ENCODE results near the gene TMEM92. TPM values are rescaled to one million over a fixed set of nuclear protein-coding genes. Genes with fewer than 3 reads are reported as not detected.
A peak's percentile ranks its signal among the peaks of the same experiment; 100 is the strongest.

The TMEM92 gene
- total RNA-seq, 2 donors from 2014 or later, result 34.3 to 35.8 TPM

DNA sequence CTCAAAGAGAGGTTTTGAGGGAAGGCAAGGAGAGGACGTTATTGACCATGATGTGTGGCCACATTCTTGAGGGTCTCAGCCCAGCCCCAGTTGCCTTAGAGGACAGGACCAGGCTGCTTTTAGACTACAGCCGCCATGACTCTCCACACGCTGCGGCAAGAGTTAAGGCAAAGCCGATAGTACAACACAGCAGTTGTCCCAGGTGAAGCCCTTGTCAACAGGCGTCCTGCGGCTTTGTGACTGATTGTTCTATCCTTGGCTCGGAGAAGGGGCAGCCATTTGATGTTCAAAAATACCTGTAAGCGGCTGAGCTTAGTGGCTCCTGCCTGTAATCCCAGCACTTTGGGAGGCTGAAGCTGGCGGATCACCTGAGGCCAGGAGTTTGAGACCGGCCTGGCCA lies 28.8 kb downstream of the TMEM92 start:
- no peaks in the 10 kb centered on the region for H3K27me3 Mint-ChIP-seq (ENCODE audit: insufficient read depth)
- 65 to 80% methylated on average over 8 to 11 of the region's 11 CpGs for WGBS, 2 experiments (ENCODE audit: insufficient coverage in 1 of 2, insufficient read length in 1 of 2)
- H3K27me3 ChIP-seq (ENCODE audit: control insufficient read depth, insufficient read depth, low read length, poor library complexity, severe bottlenecking), result no peaks in the 10 kb centered on the region
- no peaks in the 10 kb centered on the region for H3K36me3 ChIP-seq (ENCODE audit: control insufficient read depth, insufficient read depth, low read length)
- H3K27ac ChIP-seq (ENCODE audit: low read depth, low read length), result no peak overlapping the region
- TF ChIP-seq, protein P1, sequence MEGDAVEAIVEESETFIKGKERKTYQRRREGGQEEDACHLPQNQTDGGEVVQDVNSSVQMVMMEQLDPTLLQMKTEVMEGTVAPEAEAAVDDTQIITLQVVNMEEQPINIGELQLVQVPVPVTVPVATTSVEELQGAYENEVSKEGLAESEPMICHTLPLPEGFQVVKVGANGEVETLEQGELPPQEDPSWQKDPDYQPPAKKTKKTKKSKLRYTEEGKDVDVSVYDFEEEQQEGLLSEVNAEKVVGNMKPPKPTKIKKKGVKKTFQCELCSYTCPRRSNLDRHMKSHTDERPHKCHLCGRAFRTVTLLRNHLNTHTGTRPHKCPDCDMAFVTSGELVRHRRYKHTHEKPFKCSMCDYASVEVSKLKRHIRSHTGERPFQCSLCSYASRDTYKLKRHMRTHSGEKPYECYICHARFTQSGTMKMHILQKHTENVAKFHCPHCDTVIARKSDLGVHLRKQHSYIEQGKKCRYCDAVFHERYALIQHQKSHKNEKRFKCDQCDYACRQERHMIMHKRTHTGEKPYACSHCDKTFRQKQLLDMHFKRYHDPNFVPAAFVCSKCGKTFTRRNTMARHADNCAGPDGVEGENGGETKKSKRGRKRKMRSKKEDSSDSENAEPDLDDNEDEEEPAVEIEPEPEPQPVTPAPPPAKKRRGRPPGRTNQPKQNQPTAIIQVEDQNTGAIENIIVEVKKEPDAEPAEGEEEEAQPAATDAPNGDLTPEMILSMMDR (conservative IDR thresholded peaks at IDR 0.05), result no peak
- peak; percentile 86 for DNase-seq
- H3K4me3 ChIP-seq (ENCODE audit: low read length), result no peak overlapping the region
- no peaks in the 10 kb centered on the region for H3K36me3 Mint-ChIP-seq (ENCODE audit: low read depth)
- peaks cover 13% of the 10 kb centered on the region for H3K9me3 Mint-ChIP-seq
- no peak overlapping the region for H3K9ac ChIP-seq (ENCODE audit: extremely low read depth, low read length, poor library complexity, severe bottlenecking)
- peaks cover 41% of the 10 kb centered on the region for H3K4me1 Mint-ChIP-seq
- peaks cover 19% of the 10 kb centered on the region for H3K9me3 ChIP-seq (ENCODE audit: control insufficient read depth, low read length)
- peak overlapping the region; percentile 23 for H3K4me3 Mint-ChIP-seq
- H3K4me1 ChIP-seq (ENCODE audit: control insufficient read depth, insufficient read depth, low read length), result peaks cover 3% of the 10 kb centered on the region
- peak overlapping the region; percentile 93 for H3K27ac Mint-ChIP-seq

DNA sequence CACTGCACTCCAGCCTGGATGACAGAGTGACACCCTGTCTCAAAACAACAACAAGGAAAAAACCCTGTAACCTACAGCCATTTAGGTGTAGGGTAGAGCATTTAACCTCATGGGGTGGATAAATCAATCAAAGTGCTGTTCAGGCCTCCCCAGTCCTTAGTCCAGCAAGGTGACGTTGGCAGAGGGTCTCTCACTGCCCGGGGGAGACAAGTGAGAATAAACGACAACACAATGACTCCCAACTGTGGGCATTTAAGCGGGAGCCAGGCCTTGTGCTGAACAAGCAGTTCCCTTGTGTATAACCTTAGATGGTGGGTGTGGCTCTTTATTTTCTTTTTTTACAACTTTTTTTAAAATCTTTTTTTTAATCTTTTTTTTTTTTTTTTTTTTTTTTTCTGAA lies 29.3 kb downstream of the TMEM92 start:
- peaks cover 22% of the 10 kb centered on the region for H3K9me3 ChIP-seq (ENCODE audit: control insufficient read depth, low read length)
- no peak for DNase-seq
- peaks cover 3% of the 10 kb centered on the region for H3K4me1 ChIP-seq (ENCODE audit: control insufficient read depth, insufficient read depth, low read length)
- peak overlapping the region; percentile 23 for H3K4me3 Mint-ChIP-seq
- H3K36me3 ChIP-seq (ENCODE audit: control insufficient read depth, insufficient read depth, low read length), result no peaks in the 10 kb centered on the region
- no peaks in the 10 kb centered on the region for H3K27me3 Mint-ChIP-seq (ENCODE audit: insufficient read depth)
- TF ChIP-seq, protein P1 (conservative IDR thresholded peaks at IDR 0.05), result no peak
- no peak overlapping the region for H3K4me3 ChIP-seq (ENCODE audit: low read length)
- WGBS, 2 experiments (ENCODE audit: insufficient coverage in 1 of 2, insufficient read length in 1 of 2), result 84% methylated on average over 4 of the region's 4 CpGs; no CpG with 5 or more reads in 1 of the 2 experiments
- H3K27me3 ChIP-seq (ENCODE audit: control insufficient read depth, insufficient read depth, low read length, poor library complexity, severe bottlenecking), result no peaks in the 10 kb centered on the region
- no peaks in the 10 kb centered on the region for H3K36me3 Mint-ChIP-seq (ENCODE audit: low read depth)
- no peak overlapping the region for H3K9ac ChIP-seq (ENCODE audit: extremely low read depth, low read length, poor library complexity, severe bottlenecking)
- peaks cover 18% of the 10 kb centered on the region for H3K9me3 Mint-ChIP-seq
- peaks cover 39% of the 10 kb centered on the region for H3K4me1 Mint-ChIP-seq
- H3K27ac Mint-ChIP-seq, result peak overlapping the region; percentile 93
- H3K27ac ChIP-seq (ENCODE audit: low read depth, low read length), result no peak overlapping the region

DNA sequence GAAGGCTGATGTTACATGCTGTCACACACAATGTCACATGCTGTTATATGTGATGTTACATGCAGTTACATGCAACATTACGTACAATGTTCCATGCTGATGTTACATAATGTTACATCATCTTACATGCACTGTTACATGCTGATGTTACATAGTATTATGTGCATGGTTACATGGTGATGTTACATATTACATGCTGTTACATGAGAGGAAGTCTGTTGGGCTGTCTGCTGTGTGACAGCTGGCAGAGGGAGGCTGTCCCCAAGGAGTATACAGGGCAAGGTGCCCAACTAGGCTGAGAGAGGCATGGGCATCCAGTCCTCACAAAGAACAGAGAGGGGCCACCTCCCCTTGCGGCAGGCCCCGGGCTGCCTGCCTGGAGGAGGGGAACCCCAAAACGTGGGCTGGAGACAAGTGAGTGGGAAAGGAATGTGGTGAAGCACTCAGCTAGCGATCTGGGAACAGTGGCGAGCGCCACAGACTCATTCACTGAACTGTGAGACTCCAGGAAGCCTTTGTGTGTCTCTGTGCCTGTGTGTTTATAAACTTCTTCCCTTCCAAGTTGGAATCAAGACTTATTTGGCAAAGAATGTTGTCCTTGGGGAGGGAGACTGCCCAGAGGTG lies 30.6 kb downstream of the TMEM92 start:
- no peak overlapping the region for H3K9ac ChIP-seq (ENCODE audit: extremely low read depth, low read length, poor library complexity, severe bottlenecking)
- no peaks in the 10 kb centered on the region for H3K27me3 Mint-ChIP-seq (ENCODE audit: insufficient read depth)
- 78 to 88% methylated on average over 4 to 7 of the region's 7 CpGs for WGBS, 2 experiments (ENCODE audit: insufficient coverage in 1 of 2, insufficient read length in 1 of 2)

More for the DNA sequence above, 30.6 kb downstream of the TMEM92 start:
- no peak for DNase-seq
- Mint-ChIP-seq H3K36me3 (ENCODE audit: low read depth) (no peaks in the 10 kb centered on the region), H3K4me3 (no peak overlapping the region), H3K9me3 (peaks cover 28% of the 10 kb centered on the region), H3K27ac (peak overlapping the region; percentile 55), H3K4me1 (peaks cover 41% of the 10 kb centered on the region)
- H3K27me3 ChIP-seq (ENCODE audit: control insufficient read depth, insufficient read depth, low read length, poor library complexity, severe bottlenecking), result no peaks in the 10 kb centered on the region
- H3K9me3 ChIP-seq (ENCODE audit: control insufficient read depth, low read length), result peaks cover 33% of the 10 kb centered on the region
- peak overlapping the region; percentile 1 for H3K27ac ChIP-seq (ENCODE audit: low read depth, low read length)
- H3K4me3 ChIP-seq (ENCODE audit: low read length), result no peak overlapping the region
- TF ChIP-seq, protein P1 (conservative IDR thresholded peaks at IDR 0.05), result no peak
- H3K36me3 ChIP-seq (ENCODE audit: control insufficient read depth, insufficient read depth, low read length), result no peaks in the 10 kb centered on the region
- H3K4me1 ChIP-seq (ENCODE audit: control insufficient read depth, insufficient read depth, low read length), result peaks cover 3% of the 10 kb centered on the region
